ENCODE data around the gene SLAMF1. TPM values are rescaled to one million over a fixed set of nuclear protein-coding genes. Genes with fewer than 3 reads are reported as not detected.
"Not testable (repeated sequence)": the region's sequence is repeated elsewhere in the genome, so short reads cannot be mapped to it uniquely, and the experiment has no call there.

Gene SLAMF1
- total RNA-seq, 1 donor from 2014 or later, result 0.83 TPM

DNA sequence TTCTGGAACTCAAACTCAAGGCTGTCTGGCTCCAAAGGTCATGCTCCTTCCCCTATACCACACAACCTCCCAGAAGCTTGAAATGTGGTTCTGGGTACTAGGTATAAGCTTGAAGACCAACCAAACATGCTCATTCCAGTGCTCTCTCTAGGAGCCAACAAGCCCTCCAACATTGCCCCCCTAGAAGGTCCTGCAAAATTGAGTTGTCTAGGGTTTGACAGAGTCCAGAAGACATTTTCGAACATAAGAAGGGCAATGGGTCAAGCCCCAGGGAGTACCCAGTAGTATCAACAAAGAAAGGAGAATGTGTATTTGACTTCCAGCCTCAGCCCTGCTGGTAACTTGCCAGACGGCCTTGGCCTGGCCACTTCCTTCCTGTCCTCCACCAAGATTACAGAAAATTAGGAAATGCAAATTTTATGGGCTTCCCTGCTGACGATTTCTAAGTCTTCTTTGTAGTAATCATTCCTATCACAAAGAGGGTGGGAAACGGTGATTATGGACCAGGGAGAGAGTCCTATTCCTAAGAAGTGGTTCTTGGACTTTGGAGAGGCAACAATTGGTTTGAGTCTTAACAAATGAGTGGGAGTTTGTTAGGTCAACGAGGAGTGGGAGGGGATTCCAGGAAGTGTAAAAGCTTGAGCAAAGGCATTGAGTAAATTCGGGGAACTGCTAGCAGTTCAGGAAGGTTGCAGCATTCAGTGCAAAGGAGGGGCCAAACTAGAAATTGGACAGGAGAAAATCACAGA is 18.7 kb upstream of the SLAMF1 start:
- DNase-seq (ENCODE audit: low spot score), result no peak

DNA sequence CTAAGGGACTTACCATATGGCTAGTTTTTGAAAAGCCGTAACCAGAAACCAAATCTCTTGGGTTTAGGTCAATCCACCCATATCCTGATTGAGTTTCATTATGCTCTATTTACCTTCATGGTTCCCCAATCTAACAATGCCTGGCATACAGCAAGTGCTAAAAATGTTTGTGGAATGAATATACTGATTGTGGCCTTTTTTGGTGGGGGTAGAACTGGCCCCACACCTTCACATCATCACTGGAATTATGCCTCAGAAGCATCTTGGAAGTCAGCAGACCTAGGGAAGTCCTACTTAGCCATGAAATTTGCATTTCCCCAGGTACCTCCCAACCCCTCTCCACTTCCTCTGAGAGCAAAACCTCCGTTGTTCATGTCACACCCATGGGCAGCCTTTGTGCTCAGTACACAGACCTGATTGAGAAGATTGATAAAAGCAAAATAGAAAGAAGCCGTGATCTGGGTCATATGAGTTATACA is 17.8 kb upstream of the SLAMF1 start:
- DNase-seq (ENCODE audit: low spot score), result no peak

DNA sequence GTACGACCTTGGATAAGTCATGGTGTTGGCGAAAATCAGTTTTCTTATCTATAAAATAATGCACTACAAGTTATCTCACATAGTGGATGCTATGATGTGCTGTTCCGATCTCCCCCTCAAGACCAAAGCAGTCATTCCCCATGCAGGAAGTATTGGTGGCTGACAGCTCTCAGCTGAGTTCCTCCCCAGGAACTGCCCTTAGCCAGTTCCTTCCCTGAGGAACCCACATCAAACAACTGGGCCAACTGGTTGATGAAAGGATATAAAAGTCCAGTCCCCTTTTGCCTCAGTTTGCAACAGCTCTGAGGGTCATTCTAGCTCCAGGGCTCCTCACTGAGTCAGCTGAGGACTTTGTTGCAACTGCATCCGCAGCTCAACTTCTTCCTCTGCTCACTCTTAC is 16.1 kb upstream of the SLAMF1 start:
- no peak for DNase-seq (ENCODE audit: low spot score)

DNA sequence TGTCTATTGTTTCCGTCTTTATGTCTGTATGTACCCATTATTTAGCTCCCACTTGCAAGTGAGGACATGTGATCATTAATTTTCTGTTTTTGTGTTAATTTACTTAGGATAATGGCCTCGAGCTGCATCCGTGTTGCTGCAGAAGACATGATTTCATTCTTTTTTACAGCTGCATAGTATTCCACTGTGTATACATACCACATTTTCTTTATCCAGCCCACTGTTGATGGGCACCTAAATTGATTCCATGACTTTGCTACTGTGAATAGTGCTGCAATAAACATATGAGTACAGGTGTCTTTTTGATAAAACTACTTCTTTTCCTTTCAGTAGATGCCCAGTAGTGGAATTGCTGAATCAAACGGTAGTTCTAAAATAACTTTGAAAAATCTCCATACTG is 12.7 kb upstream of the SLAMF1 start:
- DNase-seq (ENCODE audit: low spot score), result no peak

DNA sequence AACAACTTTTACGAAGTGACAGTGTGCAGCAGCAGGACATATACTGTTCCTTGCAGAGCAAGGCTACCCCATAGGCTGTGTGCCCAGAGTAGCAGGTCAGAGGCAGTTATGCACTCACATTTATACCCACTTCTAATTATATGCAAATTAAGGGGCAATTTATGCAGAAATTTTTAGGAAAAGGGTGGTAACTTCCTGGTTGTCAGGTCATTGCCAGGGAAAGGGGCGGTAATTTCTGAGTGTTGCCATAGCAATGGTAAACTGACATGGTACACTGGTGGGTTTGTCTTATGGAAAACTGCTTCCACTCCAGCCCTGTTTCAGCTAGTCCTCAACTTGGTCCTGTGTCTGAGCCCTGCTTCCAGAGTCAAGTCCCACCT is 12.0 kb upstream of the SLAMF1 start:
- DNase-seq (ENCODE audit: low spot score), result no peak

- no peak for DNase-seq (ENCODE audit: low spot score)
Observed at GRCh38 chr1:160658162-160658813, 11.4 kb upstream of the SLAMF1 start.

DNA sequence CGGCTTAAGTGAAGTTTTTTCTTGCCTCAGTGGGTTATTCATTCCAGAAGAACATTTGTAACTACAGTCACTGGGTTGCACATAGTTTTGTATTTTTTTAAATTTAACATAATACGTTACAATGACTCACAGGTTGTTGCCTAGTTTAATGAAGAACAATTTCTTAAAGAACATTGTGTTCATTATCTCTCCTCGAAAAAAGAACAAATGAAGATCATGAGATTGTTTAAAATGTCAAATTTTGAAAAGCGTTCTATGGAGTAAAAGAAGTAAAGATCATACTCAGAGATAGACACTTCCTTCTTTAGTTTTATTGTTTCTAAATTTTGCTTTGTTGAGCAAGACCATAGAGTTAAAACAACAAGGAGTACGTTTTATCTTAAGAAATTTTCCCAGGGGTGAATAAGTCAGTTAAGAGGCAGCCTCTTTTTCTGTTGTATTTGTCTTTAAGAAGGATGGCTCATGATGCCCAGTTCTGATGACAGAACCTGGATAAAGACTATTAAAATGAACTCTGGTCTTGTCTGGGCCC is 10.5 kb upstream of the SLAMF1 start:
- no peak for DNase-seq (ENCODE audit: low spot score)

GRCh38 chr1:160656737-160657136 is 9.9 kb upstream of the SLAMF1 start:
- DNase-seq (ENCODE audit: low spot score), result no peak

GRCh38 chr1:160653620-160654016 is 6.8 kb upstream of the SLAMF1 start:
- DNase-seq (ENCODE audit: low spot score), result no peak

- no peak for DNase-seq (ENCODE audit: low spot score)
Observed at GRCh38 chr1:160652924-160653619, 6.2 kb upstream of the SLAMF1 start.

- DNase-seq (ENCODE audit: low spot score), result not testable (repeated sequence)
Observed at GRCh38 chr1:160652065-160652641, 5.3 kb upstream of the SLAMF1 start.

DNA sequence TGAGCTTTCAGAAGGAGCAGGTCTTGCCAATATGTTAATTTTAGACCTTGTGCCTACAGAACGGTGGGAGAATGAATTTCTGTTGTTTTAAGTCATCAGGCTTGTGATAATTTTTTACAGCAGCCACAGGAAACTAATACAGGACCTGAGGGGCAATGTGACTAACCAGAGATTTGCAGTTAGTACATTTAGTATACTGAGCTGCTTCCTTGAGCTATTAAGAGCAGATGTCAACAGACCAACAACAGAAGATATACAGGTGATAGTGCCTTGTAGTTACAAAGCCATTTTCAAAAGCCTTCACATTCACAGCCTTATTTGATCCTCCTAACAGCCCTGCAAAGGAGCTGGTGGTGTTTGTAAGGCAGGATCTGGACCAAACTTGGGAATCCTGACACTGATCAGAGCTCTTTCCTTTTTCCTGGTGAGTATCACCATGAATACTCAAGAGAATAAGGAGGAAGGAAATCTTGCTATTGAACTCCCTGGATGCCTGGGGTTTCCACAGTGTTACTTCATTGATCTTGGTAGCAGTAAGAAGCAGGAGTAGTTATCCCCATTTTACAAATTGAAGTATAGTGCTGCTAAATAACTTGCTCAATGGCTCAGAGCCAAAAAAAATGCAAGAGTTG is 4.7 kb upstream of the SLAMF1 start:
- DNase-seq (ENCODE audit: low spot score), result no peak

- no peak for DNase-seq (ENCODE audit: low spot score)
Observed at GRCh38 chr1:160647329-160647720, 481 bp upstream of the SLAMF1 start.

DNA sequence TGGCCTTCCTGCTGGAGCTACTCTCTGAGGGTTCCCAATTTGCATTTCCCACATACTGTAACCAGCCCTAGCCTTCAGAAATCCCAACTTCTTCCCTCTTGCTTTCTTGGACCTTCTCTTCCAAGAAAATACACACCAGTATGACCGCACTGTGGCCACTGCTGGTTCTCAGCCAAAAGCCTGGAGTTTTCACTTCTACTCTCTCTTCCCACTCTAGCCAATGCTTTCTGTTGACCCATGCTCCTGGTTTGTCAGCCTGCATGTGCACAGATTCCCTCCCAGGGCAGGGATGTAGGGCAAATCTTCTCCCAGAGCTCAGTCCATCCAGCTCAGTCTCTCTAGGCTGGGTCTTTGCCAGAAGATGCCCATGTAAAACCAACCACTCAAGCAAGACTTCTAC is 664 bp downstream of the SLAMF1 start:
- no peak for DNase-seq (ENCODE audit: low spot score)

- no peak for DNase-seq (ENCODE audit: low spot score)
Observed at GRCh38 chr1:160645386-160646130, 1.3 kb downstream of the SLAMF1 start.

GRCh38 chr1:160644399-160644798 is 2.4 kb downstream of the SLAMF1 start:
- DNase-seq (ENCODE audit: low spot score), result no peak

GRCh38 chr1:160643138-160643537 is 3.7 kb downstream of the SLAMF1 start:
- DNase-seq (ENCODE audit: low spot score), result no peak

DNA sequence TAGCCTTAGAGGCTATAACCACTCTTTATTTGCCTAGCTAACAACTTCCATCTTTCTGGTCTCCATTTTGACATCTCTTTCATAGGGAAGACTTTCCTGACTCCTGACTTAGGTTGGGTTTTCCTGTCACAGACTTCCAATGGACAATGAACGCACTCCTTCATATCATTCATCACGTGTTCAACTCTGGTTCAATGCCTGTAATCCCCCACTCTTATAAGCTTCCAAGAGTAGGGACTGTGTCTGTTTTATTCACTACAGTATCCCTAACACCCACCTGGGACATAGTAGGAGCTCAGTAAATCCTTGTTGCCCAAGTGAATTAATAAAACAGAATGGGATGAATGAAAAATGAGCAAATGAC is 4.6 kb downstream of the SLAMF1 start:
- DNase-seq (ENCODE audit: low spot score), result no peak

DNA sequence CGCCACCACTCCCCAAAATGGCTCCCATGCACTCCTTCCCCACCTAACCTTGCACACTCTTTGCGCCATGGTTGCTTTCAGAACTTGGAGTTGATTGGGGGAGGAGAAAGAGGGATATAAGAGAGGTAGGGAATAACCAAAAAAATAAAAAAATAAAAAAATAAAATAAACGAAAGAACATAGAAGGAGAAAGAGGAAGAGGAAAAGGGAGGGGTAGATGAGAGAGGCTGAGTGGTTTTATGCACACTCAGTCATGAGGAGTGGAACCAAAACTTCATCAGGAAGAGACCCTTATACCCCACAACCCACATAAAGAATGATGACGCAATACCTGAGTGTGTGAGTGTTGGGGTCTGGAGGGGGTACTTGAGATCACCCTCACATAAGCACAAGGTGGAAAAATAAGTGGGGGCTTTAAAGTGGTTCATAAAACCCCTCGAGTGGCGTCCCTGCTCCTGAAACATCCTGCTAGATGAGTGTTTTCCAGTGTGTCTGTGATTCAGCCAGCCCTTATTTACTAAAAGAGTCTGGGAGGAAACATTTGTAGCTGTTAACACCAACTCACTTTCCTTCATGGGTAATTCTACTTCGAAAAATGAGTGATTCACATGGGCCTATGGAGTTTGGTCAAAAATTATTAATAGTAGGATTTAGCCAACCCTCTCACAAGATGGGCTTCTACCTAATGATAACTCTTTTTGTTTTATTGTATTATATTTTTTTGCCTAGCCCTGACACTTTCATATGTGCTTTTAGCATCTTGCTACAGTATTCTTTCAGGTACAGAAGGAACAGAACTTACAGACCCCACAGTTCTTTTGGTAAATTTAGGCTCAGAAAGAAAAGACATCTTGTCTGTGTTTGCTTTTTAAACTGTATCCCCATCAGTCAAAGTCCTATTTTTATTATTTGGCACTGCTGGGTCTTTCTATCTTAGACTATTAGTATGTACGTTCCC is 5.2 kb downstream of the SLAMF1 start:
- no peak for DNase-seq (ENCODE audit: low spot score)

Data from ureter (tissue), 1 donor.